Measurements from ENCODE around the gene ISX.

Gene ISX

GRCh38 chr22:35072925-35073324 is 7.0 kb downstream of the ISX start:
- no peak overlapping the region for H3K4me3 ChIP-seq (ENCODE audit: low read depth, low read length)
- no peak for TF ChIP-seq MYC (IDR thresholded peaks at IDR 0.05; ENCODE audit: low read depth, low read length)
- peak; percentile 76 for DNase-seq (ENCODE audit: low read depth)

- peak; percentile 17 for DNase-seq (ENCODE audit: low read depth)
Measured at GRCh38 chr22:35074583-35074982, 8.6 kb downstream of the ISX start.

GRCh38 chr22:35076630-35077029 is 10.7 kb downstream of the ISX start:
- TF ChIP-seq MYC (IDR thresholded peaks at IDR 0.05; ENCODE audit: low read depth, low read length), result no peak
- no peak for TF ChIP-seq CTCF (IDR thresholded peaks at IDR 0.05; ENCODE audit: low read depth, low read length)
- no peak for TF ChIP-seq MAX (IDR thresholded peaks at IDR 0.05; ENCODE audit: low read depth, low read length)
- TF ChIP-seq POLR2A (IDR thresholded peaks at IDR 0.05; ENCODE audit: extremely low read depth, insufficient read length), result no peak
- H3K4me3 ChIP-seq (ENCODE audit: low read depth, low read length), result no peak overlapping the region
- DNase-seq (ENCODE audit: low read depth), result peak; percentile 39

More at GRCh38 chr22:35074583-35074982, 8.6 kb downstream of the ISX start:
- TF ChIP-seq MAX (IDR thresholded peaks at IDR 0.05; ENCODE audit: low read depth, low read length), result no peak
- no peak for TF ChIP-seq POLR2A (IDR thresholded peaks at IDR 0.05; ENCODE audit: extremely low read depth, insufficient read length)
- TF ChIP-seq CTCF (IDR thresholded peaks at IDR 0.05; ENCODE audit: low read depth, low read length), result no peak
- TF ChIP-seq MYC (IDR thresholded peaks at IDR 0.05; ENCODE audit: low read depth, low read length), result no peak
- H3K4me3 ChIP-seq (ENCODE audit: low read depth, low read length), result no peak overlapping the region

GRCh38 chr22:35085621-35086020 is 19.7 kb downstream of the ISX start:
- no peak for DNase-seq (ENCODE audit: low read depth)
- no peak overlapping the region for H3K4me3 ChIP-seq (ENCODE audit: low read depth, low read length)
- TF ChIP-seq MAX (IDR thresholded peaks at IDR 0.05; ENCODE audit: low read depth, low read length), result no peak
- no peak for TF ChIP-seq POLR2A (IDR thresholded peaks at IDR 0.05; ENCODE audit: extremely low read depth, insufficient read length)
- TF ChIP-seq CTCF (IDR thresholded peaks at IDR 0.05; ENCODE audit: low read depth, low read length), result no peak
- TF ChIP-seq MYC (IDR thresholded peaks at IDR 0.05; ENCODE audit: low read depth, low read length), result no peak

DNA sequence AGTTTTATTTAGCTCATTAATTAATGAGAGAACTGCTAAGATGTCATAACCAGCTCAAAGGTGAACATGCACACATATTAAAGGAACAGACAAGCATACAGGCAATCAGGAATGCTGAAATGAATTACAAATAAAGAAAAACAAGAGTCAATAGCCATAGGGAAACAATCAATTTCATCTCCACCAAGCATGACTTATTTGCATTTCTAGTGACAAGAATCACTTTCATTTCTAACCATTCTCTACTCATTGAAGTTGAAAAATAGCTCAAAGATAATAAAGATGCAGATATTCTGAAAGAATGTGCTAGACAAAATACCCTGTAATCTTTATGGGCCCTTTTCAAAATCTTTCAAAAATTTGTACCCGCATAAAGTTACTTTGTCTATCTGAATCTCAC is 23.2 kb downstream of the ISX start:
- no peak for DNase-seq (ENCODE audit: low read depth)
- H3K4me3 ChIP-seq (ENCODE audit: low read depth, low read length), result no peak overlapping the region
- TF ChIP-seq MAX (IDR thresholded peaks at IDR 0.05; ENCODE audit: low read depth, low read length) (no peak), MYC (IDR thresholded peaks at IDR 0.05; ENCODE audit: low read depth, low read length) (no peak), CTCF (IDR thresholded peaks at IDR 0.05; ENCODE audit: low read depth, low read length) (no peak), POLR2A (IDR thresholded peaks at IDR 0.05; ENCODE audit: extremely low read depth, insufficient read length) (no peak)

DNA sequence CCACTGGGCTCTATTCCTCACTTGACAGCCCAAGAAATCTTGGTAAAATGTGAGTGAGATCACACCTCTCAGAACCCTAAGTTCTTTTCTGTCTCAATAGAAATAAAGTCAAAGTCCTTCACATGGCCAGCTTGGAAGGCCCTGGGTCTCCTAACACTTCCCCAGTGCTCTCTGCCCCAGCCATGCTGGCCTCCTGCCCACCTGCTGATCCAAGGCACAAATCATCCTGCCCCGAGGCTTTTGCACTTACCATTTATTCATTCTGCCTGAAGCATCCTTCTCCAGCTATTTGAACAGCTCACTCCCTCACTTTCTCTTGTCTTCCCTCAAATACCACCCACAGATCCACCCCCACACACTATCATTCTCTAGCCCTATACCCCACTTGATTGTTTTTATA is 26.4 kb downstream of the ISX start:
- TF ChIP-seq CTCF (IDR thresholded peaks at IDR 0.05; ENCODE audit: low read depth, low read length) (no peak), MAX (IDR thresholded peaks at IDR 0.05; ENCODE audit: low read depth, low read length) (no peak), MYC (IDR thresholded peaks at IDR 0.05; ENCODE audit: low read depth, low read length) (no peak), POLR2A (IDR thresholded peaks at IDR 0.05; ENCODE audit: extremely low read depth, insufficient read length) (no peak)
- H3K4me3 ChIP-seq (ENCODE audit: low read depth, low read length), result no peak overlapping the region

More for the DNA sequence above, 26.4 kb downstream of the ISX start:
- DNase-seq (ENCODE audit: low read depth), result no peak

All from NB4 (cell line).